HG03045 (cell line): ENCODE results near the gene TMEM150C.
"Not testable (repeated sequence)": the region's sequence is repeated elsewhere in the genome, so short reads cannot be mapped to it uniquely, and the experiment has no call there.

Source experiments
- ATAC-seq: cut with Tn5 transposase; IDR thresholded peaks from one replicate; pipeline ENCODE4 v1.9.1; 2021; ENCODE audit warnings: mild to moderate bottlenecking, moderate library complexity; ENCODE audit not compliant: unreplicated experiment

Gene TMEM150C

DNA sequence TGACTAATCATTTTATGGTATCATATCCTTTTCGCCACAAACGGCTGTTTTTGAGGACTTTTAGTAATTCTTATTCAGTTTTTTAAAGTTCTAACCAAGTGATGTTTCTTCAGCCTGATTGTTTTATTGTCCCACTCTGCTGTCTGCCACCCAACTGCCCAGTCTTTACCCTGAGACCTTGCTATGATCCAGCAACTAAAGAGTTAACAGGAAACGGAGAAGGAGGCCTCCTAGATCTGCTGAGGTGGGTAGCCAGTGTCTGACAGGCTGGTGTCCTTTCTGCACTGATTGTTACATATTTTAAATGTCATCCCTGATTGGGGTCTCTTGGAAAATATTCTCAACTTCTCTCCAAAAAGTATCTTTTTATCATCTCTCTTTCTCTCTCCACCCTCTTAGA is 7.9 kb upstream of the TMEM150C start:
- no peak for ATAC-seq

DNA sequence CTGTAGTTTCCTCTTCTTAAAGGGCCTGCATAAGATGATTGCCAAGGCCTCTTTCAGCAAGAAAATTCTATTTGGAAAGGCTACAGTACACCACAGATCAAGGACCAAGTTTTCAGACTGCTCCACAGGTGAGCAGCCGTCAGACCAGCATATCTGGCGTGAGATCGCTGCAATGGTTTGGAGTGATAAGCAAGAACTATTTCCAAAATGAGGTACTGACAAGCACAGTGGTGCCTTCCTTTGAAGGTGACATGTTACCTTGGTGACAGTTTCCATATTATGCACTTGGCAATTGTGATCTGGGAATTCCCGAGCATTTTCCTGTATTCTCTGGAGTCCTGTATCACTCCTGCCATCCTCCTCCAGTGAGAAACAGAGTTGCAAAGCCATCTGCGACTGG is 7.3 kb upstream of the TMEM150C start:
- ATAC-seq = no peak

DNA sequence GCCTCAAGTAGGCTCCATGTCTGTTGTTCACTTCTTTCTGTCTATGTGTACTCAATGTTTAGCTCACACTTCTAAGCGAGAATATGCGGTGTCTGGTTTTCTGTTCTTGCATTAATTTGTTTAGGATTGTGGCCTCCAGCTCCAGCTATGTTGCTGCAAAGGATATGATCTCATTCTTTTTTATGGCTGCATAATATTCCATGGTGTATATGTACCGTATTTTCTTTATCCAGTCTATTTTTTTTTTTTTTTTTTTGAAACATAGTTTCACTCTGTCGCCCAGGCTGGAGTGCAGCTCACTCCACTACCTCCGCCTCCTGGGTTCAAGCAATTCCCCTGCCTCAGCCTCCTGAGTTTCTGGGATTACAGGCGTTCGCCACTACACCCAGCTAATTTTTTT is 5.7 kb upstream of the TMEM150C start:
- ATAC-seq = no peak

GRCh38 chr4:82562564-82562854 is 721 bp upstream of the TMEM150C start:
- no peak for ATAC-seq

DNA sequence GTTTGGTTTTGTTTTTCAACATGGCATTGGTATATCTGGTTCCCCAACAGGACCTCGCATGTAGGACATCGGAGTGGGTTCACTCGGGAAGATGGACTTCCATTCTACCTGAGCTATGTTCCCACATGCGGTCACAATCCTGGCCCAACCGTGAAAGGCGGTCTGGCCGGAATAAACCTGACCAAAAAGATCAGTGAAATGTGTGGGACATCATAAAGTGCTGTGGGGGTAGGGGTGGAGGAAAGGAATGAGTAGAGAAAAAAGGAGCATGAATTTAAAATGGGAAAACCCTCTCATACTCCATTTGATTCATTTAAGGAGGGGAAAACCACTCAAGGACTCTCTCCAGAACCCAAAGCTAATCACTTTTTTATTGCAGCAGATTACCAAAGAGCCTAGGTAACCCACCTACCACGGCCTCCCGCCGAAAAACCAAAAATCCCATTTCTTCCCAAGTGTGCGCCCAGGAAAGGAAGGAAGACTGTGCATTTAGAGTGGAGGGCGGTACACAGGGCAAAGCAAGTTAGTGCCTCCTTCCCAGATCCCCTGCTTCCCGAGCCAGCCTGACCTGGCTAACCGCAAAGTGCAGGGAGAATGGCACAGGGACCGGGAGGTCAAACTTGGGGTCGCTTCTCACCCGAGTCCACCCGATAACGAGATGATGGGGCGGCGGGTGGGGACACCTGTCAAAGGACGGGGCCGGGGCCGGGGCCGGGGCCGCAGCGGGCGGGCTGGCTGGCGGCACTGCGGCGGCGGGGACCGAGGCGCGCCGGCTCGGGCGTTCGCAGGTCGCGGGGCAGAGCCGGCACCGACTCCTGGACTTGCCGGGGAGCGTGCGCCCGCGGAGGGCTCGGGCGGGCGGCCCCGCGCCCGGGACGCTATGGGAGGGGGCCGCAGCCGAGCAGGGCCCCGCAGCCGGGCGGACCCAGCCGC is 669 bp downstream of the TMEM150C start:
- ATAC-seq = no peak

- no peak for ATAC-seq
Observed at GRCh38 chr4:82559735-82560120, 2.1 kb downstream of the TMEM150C start.

GRCh38 chr4:82559090-82559734 is 2.6 kb downstream of the TMEM150C start:
- ATAC-seq = not testable (repeated sequence)

DNA sequence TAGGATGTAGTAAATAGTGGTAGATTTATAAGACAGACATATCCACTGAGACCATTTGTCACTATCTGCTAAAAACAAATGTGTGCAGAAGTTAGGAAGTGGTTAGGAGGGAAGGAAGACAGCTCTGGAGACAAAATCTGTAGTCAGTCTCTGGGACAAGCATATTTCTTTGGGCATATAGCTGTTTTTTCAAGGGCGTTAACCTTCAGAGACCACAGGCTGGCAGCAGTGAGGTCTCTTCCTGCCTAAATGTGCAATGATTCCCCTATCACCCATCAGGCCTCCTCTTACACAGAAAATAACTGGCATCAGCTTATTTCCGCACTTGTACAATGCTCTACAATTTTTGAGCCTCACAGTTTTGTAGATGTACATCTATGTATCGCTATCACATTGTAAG is 6.5 kb downstream of the TMEM150C start:
- no peak for ATAC-seq

DNA sequence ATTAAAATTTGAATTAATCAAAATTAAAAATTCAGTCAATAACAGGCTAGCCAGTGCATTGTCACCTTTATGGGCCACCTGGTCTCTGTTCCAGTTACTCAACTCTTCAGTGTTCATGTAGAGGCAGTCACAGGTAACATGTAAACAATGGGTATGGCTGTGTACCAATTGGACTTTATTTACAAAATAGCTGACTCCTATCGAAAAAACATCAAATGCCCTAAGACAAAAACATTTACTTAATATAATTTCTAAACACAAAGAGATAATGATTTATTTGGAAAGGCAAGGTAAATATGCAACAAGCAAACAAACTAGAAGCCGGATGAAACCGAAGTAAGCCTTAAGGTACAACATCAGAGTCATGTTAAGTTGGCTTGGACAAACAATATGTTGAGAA is 8.8 kb downstream of the TMEM150C start:
- ATAC-seq = no peak

DNA sequence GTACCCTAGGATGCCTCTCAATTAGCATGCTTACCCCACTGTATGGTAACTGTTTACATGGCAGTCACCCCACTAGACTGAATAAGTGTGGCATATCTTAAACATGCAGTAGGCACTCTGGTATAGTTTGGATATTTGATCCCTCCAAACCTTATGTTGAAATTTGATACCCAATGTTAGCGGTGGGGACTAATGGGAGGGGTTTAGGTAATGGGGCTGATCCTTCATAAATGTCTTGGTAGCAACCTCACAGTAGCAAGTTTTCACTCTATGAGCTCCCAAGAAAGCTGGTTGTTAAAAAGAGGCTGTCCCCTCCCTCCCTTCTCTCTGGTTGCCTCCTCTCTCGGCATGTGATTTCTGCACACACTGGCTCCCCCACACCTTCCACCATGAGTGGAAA is 10.1 kb downstream of the TMEM150C start:
- ATAC-seq = no peak

GRCh38 chr4:82547850-82548249 is 13.9 kb downstream of the TMEM150C start:
- ATAC-seq = not testable (repeated sequence)

DNA sequence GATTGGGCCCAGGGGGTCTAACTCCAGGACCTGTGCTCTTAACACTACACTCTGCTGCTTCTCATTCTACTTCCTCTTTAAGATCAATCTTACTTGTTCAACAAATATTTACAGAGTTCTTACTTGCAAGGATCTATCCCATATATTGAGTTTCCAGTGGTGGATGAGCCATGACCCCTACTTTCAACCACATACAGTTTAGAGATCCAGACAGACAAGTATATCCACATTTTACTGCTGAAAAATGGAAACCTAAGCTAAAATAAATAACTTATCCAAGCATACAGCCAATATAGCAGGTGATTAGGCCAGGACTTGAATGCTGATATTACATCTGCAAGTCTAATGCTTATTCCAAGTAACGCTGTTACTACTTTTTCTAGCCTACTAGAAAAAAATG is 18.7 kb downstream of the TMEM150C start:
- no peak for ATAC-seq

DNA sequence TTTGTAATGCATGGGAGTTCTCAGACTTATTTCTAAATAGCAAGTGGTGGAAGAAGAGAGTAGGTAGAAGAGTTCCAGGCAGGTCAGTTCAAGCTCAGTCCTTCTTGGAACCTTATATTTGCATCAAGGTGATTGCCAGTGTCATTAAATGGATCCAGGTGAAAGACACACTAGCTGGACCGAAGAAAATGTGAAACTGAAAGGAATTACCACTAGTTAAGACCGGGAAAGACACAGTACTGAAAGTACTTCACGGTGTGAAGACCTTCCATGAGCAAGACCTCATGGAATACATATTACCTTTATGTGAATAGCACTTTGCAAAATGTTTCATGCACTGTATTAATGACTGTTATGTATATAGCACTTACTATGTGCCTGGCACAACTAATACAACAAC is 19.1 kb downstream of the TMEM150C start:
- no peak for ATAC-seq

DNA sequence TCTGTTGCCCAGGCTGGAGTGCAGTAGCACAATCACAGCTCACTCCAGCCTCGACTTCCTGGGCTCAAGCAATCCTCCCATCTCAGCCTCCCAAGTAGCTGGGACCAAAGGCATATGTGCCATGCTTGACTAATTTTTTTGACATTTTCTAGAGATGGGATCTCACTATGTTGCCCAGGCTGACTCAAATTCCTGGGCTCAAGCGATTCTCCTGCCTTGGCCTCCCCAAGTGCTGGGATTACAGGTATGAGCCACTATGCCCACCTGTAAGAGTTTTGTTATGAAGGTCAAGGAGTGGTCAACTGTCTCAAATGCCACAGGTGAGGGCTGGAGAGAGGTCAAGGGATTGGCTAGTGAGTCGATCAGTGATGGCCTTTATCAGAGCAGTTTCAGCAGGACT is 32.5 kb downstream of the TMEM150C start:
- no peak for ATAC-seq

DNA sequence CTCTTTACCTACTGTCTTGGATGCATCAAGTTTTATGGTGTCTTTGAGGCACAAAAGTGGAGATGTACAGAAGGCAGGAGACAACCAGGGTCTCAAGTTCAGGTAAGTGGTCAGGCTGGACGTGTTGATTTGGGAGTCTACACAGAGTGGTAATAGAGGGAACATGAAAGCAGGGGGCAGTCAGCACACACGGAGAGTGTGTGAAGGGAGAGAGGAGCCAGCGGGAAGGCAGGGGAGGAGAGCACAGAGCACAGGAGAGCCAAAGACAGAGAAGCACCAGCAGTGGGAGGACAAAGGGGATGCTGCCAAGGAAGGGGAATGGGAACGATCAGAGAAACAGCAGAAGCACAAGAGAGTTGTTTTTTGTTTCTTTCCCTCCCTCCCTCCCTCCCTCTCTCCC is 32.9 kb downstream of the TMEM150C start:
- no peak for ATAC-seq

DNA sequence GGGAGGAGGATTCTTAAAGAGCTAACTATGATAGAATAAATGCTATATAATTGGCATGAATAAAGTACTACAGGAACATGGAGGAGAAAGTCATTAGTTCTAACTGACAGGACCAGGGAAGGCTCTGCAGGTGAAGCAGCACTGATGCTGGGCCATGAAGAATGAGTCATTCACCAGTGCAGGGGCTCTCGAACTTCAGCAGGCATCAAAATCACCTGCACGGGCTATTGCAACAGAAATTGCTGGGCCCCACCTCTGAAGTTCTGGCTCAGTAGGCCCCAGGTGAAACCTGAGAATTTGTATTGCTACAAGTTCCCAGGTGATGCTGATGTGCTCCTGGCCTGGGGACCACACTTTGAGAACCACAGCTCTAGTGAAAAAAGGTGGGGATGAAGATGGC is 33.7 kb downstream of the TMEM150C start:
- no peak for ATAC-seq

GRCh38 chr4:82525307-82525911 is 36.4 kb downstream of the TMEM150C start:
- ATAC-seq = no peak

GRCh38 chr4:82524570-82525152 is 37.1 kb downstream of the TMEM150C start:
- no peak for ATAC-seq

DNA sequence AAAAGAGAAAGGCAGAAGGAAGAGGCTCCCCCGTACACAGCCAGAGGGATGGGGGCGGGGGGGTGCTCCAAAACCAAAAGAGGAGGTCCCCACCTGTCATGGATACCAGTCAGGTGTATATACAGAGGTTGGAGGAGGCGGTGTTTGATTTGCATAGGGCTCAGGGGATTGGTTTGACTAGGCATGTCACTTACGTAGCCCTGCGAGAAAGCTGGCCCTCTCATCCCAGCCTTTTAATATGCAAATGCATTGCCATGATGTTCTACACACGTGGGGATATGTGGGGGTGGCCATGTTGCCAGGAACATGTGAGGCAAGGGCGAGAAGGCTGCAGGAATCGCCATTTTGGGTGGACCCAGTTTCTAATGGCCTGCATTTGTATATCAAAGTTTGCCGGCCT is 38.6 kb downstream of the TMEM150C start:
- ATAC-seq = no peak

GRCh38 chr4:82522472-82522871 is 39.3 kb downstream of the TMEM150C start:
- no peak for ATAC-seq

DNA sequence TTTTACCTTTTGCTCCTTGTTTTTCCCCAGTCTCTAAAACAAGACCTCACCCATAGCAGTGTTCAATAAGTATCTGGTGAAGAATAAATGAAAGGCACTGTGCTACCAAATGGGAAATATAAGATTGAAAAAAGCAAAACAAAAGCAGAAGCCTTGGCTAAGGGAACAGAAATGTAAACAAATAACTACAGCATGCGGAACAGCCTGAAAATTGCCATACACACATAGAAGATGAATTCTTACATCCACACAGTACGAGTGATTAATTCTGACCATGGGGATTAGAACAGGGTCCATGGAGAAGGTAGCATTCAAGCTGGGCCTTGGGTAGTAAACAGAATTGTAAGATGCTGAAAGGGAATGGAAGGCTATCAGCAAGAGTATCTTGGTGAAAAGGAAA is 40.5 kb downstream of the TMEM150C start:
- no peak for ATAC-seq

GRCh38 chr4:82519776-82520175 is 42.0 kb downstream of the TMEM150C start:
- no peak for ATAC-seq
